Spleen (tissue), 7 donors: Measurements from ENCODE around the gene OCIAD1.
"Not testable (repeated sequence)": the region's sequence is repeated elsewhere in the genome, so short reads cannot be mapped to it uniquely, and the experiment has no call there.

Experiments
- POLR2A ChIP-seq, 3 donors: fragments of 450-650 bp; IDR thresholded peaks; one replicate each; pipeline ENCODE4 v1.5.1; 2017; ENCODE audit warnings: antibody characterized with exemption in 3 of 3, mild to moderate bottlenecking in 1 of 3
- TF ChIP-seq, protein P1 (sequence below), 11 experiments: fragments of 200-600 bp in 7 of 11; fragments of 450-650 bp in 4 of 11; sonication (generic) in 4 of 11; IDR thresholded peaks in 8 of 11; conservative IDR thresholded peaks in 3 of 11; 1 replicate in 7 of 11; 2 replicates in 4 of 11; pipeline versions ENCODE4 v1.4.0 to v1.8.0; 2016 to 2021; ENCODE audit warnings: antibody characterized with exemption in 11 of 11, inconsistent platforms in 4 of 11, mild to moderate bottlenecking in 1 of 11
- donor health status: DM: no; HTN: no; CAD: no; lungs with moderate emphysema.
- donor health status: DM: no; HTN: no; CAD: no.
- donor health status: DM: no; HTN: no; CAD: no.

DNA sequence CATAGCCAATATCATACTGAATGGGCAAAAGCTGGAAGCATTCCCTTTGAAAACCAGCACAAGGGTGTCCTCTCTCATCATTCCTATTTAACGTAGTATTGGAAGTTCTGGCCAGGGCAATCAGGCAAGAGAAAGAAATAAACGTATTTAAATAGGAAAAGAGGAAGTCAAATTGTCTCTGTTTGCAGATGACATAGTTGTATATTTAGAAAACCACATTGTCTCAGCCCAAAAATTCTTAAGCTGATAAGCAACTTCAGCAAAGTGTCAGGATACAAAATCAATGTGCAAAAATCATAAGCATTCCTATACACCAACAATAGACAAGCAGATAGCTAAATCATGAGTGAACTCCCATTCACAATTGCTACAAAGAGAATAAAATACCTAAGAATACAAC, 9.5 kb upstream of the OCIAD1 start:
- not testable (repeated sequence) for TF ChIP-seq POLR2A (IDR thresholded peaks at IDR 0.05)
- TF ChIP-seq, protein P1, sequence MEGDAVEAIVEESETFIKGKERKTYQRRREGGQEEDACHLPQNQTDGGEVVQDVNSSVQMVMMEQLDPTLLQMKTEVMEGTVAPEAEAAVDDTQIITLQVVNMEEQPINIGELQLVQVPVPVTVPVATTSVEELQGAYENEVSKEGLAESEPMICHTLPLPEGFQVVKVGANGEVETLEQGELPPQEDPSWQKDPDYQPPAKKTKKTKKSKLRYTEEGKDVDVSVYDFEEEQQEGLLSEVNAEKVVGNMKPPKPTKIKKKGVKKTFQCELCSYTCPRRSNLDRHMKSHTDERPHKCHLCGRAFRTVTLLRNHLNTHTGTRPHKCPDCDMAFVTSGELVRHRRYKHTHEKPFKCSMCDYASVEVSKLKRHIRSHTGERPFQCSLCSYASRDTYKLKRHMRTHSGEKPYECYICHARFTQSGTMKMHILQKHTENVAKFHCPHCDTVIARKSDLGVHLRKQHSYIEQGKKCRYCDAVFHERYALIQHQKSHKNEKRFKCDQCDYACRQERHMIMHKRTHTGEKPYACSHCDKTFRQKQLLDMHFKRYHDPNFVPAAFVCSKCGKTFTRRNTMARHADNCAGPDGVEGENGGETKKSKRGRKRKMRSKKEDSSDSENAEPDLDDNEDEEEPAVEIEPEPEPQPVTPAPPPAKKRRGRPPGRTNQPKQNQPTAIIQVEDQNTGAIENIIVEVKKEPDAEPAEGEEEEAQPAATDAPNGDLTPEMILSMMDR (IDR thresholded peaks at IDR 0.05 in 8 of 11, conservative IDR thresholded peaks at IDR 0.05 in 3 of 11): not testable (repeated sequence)
